Glomerular visceral epithelial cell (primary cell): Measurements from ENCODE around the gene ARHGEF33.

Source experiments
- DNase-seq: peaks from one replicate; pipeline ENCODE4 v3.0.0-alpha.2; 2016; ENCODE audit errors: extremely low spot score

Gene ARHGEF33

DNA sequence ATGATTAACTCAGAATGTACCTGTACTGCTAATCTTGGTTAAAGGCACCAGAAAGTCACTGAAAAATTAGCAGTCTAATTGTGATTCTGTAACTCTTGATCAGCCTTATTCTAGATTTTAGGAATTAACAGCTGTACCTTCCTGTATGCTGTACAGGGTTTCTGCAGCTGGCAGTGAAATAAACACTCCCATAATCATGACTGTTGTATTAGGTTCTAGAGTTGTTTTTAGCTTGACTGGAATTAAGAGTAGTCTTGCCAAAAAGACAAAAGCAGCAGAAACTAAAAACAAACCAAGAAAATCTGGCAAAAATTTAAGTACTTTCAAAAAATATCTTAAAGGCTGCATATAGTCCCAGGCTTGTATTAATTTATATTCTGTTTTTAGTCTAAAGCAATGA is 127.7 kb downstream of the ARHGEF33 start:
- no peak for DNase-seq

GRCh38 chr2:39018638-39019037 is 129.0 kb downstream of the ARHGEF33 start:
- DNase-seq, result no peak

DNA sequence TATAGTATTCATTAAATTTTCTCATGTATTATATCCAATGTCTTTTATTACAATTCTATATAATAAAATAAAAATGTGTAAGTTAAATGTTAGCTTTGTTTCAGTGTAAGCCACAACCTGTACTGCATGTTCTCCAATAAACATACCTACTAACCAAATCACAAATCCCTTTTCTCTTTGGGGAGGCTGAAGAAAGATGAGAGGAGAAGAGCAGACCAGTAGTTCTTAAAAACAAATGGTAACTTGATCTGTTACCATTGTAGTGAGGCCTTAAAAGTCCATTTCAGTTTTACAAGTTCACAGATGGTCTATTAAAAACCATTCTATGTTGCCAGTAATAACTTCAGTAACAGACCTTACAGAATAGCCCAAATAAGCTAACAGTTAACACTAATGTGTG is 130.7 kb downstream of the ARHGEF33 start:
- DNase-seq, result no peak

GRCh38 chr2:39022642-39023235 is 133.1 kb downstream of the ARHGEF33 start:
- DNase-seq, result no peak

- DNase-seq, result no peak
These were observed 134.0 kb downstream of the ARHGEF33 start for GRCh38 chr2:39023649-39024048.

DNA sequence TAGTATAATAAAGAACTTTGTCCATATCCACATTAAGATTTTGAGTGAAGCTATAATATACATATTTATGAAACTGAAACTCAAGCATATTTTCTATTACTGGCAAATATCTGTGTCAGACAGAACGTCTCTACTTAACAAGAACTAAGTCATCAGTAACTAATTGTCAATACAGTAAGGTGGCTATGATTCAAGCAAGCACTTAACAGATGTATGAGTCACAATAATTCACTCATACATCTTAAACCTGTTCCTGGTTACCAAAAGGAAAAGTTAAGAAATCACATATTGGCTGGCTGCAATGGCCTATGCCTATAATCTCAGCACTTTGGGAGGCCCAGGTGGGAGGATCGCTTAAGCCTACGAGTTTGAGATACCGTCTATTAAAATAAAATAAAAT is 135.2 kb downstream of the ARHGEF33 start:
- DNase-seq, result no peak
